Measurements from ENCODE around the gene PPP1R14C.

Gene PPP1R14C

DNA sequence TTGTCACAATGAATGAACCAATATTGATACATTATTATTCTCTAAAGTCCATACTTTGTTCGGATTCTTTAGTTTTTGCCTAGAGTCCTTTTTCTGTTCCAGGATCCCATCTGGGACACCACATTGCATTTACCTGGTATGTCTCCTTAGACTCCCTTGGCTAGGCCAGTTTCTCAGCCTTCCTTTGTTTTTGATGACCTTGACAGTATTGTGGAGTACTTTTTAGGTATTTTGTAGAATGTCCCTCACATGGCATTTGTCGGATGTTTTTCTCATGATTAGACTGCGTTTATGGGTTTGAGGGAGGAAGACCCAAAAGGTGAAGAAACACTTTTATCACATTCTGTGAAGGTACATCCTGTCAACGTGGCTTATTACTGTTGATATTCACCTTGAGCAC is 16.9 kb downstream of the PPP1R14C start:
- H3K4me3 ChIP-seq (replicated peaks; ENCODE audit: low read depth, low read length) = no peak overlapping the region
- TF ChIP-seq, protein P1, sequence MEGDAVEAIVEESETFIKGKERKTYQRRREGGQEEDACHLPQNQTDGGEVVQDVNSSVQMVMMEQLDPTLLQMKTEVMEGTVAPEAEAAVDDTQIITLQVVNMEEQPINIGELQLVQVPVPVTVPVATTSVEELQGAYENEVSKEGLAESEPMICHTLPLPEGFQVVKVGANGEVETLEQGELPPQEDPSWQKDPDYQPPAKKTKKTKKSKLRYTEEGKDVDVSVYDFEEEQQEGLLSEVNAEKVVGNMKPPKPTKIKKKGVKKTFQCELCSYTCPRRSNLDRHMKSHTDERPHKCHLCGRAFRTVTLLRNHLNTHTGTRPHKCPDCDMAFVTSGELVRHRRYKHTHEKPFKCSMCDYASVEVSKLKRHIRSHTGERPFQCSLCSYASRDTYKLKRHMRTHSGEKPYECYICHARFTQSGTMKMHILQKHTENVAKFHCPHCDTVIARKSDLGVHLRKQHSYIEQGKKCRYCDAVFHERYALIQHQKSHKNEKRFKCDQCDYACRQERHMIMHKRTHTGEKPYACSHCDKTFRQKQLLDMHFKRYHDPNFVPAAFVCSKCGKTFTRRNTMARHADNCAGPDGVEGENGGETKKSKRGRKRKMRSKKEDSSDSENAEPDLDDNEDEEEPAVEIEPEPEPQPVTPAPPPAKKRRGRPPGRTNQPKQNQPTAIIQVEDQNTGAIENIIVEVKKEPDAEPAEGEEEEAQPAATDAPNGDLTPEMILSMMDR (IDR thresholded peaks at IDR 0.05; ENCODE audit: low read depth, low read length, missing control alignments) = no peak
- DNase-seq (ENCODE audit: extremely low read depth, low read depth) = no peak

DNA sequence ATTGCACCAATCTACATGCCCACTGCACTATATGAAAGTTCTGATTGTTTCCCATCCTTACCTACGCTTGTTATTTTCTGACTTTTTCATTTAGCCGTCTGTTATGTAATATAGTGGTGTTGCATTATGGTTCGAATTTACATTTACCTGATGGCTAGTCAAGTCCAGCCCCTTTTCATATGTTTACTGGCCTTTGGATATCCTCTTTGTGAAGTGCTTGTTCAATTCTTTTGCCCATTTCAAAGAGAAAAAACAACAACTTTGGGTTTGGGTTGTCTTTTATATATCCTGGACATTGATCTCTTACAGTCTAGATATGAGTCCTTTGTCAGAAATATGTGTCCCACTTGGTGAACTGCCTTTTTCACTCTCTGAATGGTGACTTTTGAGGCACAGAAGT is 21.1 kb downstream of the PPP1R14C start:
- no peak for DNase-seq (ENCODE audit: extremely low read depth, low read depth)
- H3K4me3 ChIP-seq (replicated peaks; ENCODE audit: low read depth, low read length) = no peak overlapping the region
- TF ChIP-seq, protein P1 (IDR thresholded peaks at IDR 0.05; ENCODE audit: low read depth, low read length, missing control alignments) = no peak

DNA sequence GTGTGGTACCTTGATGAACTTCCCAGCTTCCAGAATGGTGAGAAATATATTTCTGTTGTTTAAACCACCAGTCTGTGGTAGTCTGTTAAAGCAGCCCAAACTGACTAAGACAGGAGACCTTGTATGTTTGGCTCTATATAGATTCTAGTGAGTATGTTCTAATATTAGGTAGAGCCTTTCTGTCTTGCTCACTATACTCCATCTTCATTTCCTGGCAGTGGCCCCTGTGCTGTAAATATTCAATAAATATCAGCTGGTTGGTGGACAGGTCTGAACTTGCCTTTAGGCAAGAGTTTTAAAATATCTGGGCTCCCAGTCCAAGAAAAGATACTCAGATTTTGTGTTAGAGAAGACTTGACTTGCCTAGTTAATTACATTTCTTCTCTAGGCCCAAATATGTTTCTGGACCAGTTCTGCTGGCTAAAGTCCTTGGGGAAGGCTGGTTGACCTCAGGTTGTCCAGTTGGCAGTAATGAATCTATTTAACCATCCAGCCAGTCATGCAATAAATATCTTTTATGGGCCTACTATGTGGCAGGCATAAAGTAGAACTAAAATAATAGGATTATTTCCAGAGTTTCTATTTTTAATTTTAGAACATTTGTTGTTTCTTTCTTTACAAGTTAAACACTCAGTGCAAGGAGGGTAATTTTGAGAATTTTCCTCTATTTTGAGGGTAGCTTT is 22.3 kb downstream of the PPP1R14C start:
- H3K4me3 ChIP-seq (replicated peaks; ENCODE audit: low read depth, low read length) = no peak overlapping the region
- TF ChIP-seq, protein P1 (IDR thresholded peaks at IDR 0.05; ENCODE audit: low read depth, low read length, missing control alignments) = no peak
- DNase-seq (ENCODE audit: extremely low read depth, low read depth) = no peak

DNA sequence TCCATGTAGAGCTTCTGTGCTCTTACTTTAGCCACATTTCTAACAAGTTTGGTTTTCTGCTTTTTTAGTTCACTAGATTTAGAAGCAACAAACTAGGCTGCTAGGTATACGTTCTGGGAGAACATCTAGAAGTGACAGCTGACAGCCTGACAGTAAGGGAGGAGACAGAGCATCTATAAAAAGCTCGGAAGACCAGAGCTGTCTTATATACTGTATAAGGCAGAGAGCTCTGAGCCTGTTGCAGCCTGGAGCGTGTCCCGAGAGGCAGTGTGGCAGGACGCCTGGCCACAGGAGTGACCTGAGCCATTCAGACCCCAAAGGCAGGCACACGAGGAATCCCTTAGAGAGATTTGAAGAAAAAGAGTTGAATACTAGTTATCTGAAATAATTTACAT is 24.6 kb downstream of the PPP1R14C start:
- TF ChIP-seq, protein P1 (IDR thresholded peaks at IDR 0.05; ENCODE audit: low read depth, low read length, missing control alignments) = no peak
- no peak overlapping the region for H3K4me3 ChIP-seq (replicated peaks; ENCODE audit: low read depth, low read length)
- DNase-seq (ENCODE audit: extremely low read depth, low read depth) = no peak

DNA sequence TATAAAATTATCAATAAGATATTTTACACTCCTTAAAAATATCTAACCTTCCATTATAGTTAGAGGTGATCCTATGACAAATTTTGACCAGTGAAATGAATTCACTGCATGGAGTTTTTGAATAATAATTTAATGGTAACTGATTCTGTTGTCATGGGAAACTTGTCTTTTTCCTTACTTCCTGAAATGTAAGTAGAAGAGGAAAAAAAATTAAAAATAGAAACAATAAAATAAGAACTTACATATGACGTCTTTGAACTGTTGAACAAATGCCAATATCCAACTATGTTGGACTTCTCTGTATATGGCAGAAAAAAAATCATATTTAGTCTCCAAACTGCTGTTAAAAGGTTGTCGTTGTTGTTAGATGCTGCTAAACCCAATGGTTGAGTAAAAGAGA is 26.3 kb downstream of the PPP1R14C start:
- no peak overlapping the region for H3K4me3 ChIP-seq (replicated peaks; ENCODE audit: low read depth, low read length)
- DNase-seq (ENCODE audit: extremely low read depth, low read depth) = no peak
- TF ChIP-seq, protein P1 (IDR thresholded peaks at IDR 0.05; ENCODE audit: low read depth, low read length, missing control alignments) = no peak

DNA sequence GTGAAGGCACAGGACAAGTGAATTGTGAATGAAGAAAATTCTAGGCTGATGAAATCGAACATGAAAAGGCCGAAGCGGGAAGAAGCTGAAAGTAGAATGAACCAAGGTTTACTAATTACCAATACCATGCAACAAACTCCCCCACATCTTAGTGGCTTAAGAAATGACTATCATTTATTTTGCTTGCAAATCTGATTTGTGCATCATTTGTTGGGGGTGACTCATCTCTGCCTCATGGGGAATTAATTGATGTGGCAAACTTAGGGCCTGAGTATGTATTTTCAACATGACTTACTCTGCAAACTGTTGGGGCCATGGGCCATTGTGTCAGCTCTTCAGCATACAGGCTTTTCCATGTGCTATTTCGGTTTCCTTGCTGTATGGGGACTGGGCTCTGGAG is 26.8 kb downstream of the PPP1R14C start:
- H3K4me3 ChIP-seq (replicated peaks; ENCODE audit: low read depth, low read length) = no peak overlapping the region
- TF ChIP-seq, protein P1 (IDR thresholded peaks at IDR 0.05; ENCODE audit: low read depth, low read length, missing control alignments) = no peak
- no peak for DNase-seq (ENCODE audit: extremely low read depth, low read depth)

DNA sequence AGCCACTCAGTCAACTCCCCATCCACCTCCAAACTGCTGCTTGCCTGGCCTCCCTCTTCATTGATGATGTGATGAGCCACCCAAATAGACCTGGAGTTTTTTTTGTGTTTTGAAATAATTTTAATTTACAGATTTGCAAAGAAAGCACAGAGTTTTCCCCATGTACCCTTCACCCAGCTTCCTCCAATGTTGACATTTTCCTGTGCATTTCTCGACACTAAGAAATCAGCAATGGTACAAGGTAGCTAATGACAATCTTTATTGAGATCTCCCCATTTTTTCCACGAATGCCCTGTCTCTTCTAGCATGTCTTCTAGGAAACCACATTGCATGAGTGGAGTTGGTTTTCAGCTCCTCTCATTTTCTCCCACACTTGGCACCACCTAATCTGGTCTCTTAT is 30.1 kb downstream of the PPP1R14C start:
- no peak for DNase-seq (ENCODE audit: extremely low read depth, low read depth)
- TF ChIP-seq, protein P1 (IDR thresholded peaks at IDR 0.05; ENCODE audit: low read depth, low read length, missing control alignments) = no peak
- no peak overlapping the region for H3K4me3 ChIP-seq (replicated peaks; ENCODE audit: low read depth, low read length)

Data from HFF-Myc (cell line).